ENCODE measurements around the gene KMT2D.
"Not testable (repeated sequence)": the region's sequence is repeated elsewhere in the genome, so short reads cannot be mapped to it uniquely, and the experiment has no call there.

The KMT2D gene

DNA sequence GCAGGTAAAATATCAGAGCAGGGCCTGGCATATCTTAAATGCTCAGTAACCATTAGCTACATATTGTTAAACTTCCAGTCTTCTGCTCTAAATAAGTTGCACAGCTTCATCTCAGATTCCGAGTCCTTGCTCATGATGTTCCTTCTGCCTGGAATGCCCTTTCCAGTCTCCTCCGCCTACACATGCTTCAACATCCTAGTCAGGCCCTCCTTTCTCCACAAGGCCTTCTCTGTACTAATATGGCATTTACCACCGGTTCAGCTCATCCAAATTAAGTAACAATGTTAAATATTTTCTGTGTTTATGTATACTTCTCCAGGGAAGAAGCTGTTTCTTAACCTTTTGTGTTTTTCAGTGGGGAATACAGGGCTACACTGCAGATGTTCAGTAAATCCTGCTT, 25.5 kb upstream of the KMT2D start:
- no peak for DNase-seq

DNA sequence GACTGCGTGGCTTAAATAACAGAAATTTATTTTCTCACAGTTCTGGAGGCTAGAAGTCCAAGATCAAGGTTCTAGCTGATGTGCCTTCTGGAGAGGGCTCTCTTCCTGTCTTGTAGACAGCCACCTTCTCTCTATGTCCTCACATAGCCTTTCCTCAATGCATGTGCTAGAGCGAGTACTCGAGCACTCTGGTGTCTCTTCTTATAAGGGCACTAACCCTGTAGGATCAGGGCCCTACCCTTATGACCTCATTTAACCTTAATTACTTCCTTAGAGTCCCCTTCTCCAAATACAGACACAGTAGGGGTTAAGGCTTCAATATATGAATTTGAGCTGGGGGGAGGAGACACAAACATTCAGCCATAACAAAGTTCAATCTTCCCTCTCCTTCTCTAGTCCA, 23.8 kb upstream of the KMT2D start:
- DNase-seq, result no peak

DNA sequence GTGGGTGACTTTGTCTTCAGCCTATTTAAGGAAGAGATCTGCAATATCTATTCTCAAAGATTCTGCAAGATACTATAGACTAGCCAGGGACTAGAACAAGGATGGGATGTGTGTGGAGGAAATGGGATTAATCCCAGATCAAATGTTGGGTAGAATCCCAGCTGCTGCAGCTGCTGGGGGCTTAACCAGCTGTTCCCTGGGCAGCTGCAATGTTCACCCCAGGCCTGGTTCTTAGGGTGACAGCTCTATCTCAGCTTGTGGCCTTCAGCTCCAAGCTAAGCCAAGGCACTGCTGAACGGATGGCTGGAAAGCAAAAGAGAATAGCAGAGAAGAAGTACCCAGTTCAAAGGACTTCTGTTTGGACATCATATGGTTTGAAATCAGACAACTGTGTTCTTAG, 19.2 kb upstream of the KMT2D start:
- no peak for DNase-seq

DNA sequence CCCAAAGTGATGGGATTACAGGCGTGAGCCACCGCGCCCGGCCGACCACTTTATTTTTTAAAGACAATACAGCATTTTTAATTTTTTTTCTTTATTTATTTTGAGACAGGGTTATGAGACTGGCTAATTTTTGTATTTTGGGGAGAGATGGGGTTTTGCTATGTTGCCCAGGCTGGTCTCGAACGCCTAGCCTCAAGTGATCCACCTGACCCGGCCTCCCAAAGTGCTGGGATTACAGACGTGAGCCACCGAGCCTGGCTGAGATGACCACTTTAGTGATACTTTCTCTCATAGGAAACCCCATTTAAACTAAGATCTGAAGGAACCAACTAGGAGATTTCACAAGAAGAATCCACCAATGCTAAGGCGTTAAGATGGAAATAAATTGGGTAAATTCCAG, 10.4 kb upstream of the KMT2D start:
- DNase-seq, result no peak

DNA sequence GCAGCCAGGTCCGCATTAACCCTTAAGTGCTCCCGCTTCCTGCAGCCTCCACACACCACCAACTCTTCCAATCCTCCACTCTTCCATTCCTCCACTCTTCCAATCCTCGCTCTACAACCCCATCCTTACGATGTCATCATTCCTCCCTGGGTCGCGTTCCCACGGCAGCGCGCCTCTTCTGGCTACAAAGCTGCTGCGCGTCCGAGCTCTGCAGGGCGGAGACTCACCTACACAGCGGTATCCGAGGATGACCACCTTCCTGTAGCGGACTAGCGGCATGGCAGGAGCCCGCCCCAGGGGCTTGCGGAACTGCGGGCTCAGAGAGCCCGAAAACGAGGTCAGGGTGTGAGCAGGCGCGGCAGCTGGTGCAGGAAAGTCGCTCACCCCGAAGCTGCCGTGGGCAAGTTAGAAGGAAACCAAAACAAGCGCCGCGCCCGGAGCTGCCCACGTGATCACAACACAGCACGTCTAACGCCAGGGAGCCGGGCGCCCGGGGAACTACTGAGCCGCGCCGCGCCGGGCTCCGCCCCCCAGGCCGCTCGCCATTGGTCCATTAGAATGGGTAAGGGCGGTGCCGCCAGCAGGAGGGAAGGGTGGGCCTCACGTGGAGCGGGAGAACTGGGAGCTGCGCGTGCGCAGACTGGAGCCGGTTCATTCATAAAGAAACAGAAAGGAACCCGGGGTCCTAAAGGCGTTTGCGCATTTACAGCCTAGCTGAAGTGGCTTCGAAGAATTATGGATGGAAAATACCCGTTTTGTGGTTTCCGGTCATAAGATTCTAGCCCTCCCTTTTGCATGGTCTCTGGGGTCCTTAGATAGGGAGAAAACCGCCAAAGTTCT, 9.1 kb upstream of the KMT2D start, which contains the start of gene RHEBL1:
Gene RHEBL1 (minus strand): TSS at position 473 of the 840 bp plus-strand sequence. CDS start 194 bp downstream, at position 279.
- DNase-seq, result peak; percentile 93

DNA sequence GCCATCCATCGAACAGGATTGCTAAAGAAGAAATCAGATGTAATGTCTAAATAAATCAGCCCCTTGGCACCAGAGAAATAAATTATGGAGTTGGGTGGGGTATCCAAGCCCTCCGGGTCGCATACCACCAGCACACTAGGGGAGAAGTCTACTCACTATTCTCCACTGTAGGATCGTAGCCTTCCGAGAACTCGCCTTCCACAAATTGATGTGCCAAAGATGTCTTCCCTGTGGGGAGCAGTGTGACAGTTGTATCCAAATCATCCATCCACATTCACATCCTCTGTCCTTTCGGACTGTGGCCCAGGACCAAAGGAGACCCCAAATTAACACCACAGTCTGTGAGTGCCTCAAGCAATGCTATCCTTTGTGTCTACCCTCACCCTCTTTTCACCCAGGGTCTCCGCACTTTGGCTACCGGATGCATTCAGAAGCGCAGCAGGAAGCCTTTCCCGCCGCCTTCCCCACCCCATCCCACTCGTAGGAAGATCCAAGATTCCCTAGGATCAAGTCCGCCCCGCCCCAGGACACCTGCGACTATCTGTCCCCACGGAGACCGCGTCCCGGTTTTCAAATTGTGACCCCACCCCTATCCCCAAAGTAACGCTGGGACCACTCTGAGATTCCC, 8.4 kb upstream of the KMT2D start:
- DNase-seq, result no peak

DNA sequence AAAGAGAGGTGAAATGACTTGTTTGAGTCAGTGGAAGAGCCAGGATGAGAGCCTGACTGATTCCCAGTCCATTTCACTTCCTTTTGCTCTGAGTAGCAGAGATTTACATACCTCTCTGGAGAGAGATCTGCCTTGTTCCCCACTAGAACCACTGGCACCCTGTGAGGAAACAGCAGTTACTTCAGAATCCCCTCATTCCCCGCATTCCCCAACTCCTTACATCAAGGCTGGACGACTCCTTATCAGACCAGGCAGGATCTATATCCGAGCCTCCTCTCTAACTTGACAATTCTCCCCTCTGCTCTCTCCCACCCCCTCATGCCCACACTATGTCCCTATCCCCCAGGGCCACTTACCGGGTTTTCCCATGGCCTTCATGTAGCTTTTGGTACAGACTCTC, 5.5 kb upstream of the KMT2D start:
- no peak for DNase-seq

DNA sequence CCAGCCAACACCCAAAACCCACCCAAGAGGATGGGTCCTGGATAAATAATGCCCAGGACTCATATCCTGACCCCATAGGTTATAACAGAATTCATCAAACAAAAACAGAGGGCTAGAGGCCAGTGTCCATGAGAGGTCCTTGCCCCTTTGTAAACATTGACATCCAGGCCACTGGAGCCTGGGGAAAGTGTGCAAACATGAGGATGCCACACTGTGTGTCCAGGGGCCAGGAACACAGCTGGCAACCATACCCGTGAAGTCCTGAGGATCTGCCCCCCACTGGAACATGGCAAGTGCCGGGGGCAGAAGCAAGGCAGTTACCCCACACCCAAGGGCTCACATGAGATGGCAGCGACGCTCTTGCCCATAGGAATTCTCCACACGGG, 4.2 kb upstream of the KMT2D start:
- no peak for DNase-seq

DNA sequence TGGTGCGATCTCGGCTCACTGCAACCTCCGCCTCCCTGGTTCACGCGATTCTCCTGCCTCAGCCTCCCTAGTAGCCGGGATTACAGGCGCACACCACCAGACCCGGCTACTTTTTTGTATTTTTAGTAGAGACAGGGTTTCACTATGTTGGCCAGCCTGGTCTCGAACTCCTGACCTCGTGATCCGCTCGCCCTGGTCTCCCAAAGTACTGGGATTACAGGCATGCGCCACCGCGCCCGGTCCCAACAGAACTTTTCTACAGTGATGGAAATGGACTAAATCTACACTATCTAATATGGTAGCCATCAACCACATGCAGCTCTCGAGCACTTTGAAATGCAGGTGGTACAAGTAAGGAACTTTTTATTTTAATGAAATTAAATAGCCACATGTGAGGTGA, 1.3 kb upstream of the KMT2D start:
- DNase-seq, result not testable (repeated sequence)

DNA sequence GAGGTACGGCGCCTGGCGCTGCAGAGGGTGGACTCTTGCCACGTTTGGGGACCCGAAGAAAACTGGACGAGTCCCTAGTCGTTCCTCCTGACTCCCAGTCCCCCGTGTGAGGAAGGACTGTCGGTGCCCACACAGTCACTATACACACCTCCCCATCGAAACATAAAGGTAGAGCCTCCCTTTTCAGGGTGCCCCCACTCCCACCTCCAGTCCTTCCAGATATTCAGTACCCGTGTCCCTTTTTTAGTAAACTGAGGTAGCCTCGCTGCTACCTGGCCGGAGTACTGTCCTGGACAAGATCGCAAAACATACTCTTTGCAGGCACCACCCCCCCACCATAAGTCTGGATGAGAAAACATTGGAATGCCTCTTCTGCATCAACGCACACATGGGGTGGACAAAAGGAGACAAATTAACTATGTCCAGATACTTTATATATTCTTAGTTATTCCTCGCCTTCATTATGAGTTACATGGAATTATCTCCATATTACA, 610 bp upstream of the KMT2D start:
- no peak for DNase-seq

DNA sequence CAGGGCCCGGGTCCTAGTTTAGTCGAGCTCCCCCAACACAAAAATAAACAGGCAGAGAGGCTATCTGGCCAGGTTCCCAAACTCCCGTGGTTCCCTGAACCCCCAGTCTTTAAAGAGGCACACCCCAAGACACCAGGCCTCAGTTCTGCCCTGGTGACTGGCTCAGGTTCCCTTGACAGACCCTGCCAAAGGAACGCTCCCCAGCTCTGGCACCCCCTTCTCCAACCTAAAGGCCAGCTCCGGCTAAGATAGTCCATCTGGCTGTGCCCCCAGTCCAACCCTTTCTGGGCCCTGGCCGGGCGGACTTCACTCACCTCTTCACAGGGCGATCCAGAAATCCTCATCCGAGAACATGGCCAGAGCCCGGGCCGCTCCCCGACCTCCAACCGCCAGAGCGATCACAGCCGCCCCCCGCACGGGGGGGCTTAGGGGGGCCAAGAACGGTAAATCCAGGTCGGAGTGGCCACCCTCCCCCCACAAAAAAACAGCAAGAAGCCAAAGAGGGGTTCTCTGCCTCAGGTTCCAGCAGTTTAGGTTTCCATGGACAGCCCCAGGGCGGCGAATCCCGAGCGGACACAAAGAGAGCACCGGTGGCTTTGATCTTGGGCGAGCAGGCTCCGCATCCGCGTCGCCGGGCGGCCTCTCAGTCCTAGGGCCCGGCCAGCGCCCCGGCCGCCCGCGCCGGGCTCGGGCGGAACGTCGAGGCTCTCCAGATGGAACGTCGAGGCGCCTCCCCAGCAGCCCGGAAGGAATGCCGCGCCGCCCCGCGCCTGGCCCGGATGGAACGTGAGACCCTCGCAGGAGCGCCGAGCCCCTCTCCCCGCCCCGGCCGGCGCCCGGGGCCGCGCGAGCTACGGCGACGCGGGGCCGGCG, 1.1 kb downstream of the KMT2D start:
- DNase-seq, result no peak

DNA sequence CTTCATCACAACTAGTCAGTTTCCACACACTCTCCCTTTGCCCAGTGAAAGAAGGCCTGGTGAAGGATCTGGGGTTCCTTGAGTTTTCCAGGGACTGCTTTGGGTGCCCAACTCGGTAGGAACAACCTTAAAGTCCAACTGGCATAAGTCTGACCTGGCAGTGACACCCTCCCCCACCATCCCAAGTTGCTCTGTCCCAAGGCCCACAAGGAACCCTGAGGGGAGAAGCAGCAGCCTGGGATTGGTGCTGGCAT, 1.6 kb downstream of the KMT2D start:
- no peak for DNase-seq

DNA sequence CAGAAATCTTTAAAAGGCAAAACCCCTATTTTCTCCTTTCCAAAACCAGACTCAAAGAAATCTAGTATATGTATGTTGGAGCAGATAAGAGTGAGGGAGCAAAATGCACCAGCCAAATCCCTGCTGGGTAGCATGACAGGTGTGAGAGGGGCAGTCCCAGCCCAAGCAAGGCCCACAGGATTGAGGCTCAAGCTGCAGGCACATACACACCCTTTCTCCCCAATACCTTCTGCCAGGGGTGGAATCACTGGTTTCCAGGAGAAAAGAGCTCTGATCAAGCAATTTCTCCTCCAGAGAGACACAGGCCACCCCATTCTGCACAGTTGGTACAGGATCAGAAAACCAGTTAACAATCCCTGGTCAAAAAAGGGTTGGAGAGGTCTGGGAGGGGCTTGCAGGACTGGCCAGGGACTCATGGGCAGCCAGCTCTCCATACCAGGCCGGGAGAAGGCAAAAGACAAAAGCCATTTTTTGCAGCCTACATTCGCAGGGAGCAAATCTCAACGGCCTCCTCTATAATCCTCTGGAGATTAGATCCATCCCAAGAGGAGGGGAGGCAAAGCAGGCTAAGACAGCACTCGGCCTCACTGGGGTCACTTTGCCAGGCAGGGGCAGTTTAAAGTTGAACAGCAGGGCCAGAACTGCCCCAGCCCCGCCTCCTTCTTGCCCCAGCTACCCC, 2.1 kb downstream of the KMT2D start:
- DNase-seq, result no peak

DNA sequence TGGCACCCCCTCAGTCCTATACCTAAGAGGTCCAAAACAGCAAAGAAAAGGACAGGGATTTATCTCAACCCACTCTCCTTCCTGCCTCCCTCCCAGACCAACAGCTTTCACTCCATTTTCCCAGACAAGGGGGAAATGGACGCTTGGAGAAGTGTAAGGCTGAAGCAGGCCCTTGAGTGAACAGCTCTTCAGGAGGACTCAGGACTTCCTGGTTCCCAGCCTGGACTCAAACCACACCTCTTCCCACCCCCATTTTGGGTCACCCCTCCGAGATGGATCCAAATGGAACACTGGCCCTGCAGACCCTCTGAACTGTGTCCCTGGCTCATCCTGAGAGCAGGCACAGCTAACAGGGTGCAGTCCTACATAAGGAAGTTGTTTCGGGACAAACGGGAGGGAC, 2.7 kb downstream of the KMT2D start:
- no peak for DNase-seq

DNA sequence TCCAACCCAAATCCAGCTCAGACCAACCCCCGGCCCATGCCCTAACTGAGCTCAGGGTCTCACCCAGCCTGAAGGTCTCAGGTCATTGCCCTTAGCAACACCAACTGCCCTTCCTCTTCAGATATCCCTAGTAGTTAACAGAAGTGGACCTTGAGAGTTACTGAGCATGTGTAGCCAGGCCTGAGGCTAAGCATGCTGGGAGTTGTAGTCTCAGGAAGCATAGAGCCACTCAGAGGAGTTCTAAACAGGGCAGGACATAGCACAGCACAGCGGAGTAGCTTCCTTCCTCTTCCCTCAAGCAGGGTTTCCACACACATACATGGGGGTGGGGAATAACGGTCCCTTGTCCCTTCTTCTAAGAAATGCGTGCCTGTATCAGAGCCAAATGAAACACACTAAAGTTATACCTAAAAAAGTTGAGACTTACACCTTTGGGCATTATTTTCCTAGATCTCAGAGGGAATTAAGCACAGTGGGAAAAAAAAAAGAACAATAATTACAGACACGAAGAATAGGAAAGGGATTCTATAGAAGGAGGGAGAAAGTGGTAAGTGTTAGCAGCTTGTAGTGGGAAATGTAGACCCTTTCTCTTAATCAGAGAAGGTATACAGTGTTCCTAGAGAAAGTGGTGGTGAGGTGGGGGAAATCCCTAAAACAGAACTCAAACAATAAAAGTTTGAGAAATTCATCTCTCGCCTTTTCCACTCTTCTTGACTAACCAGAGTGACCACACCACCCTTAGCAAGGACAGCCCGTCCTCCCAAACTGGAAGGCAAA, 4.4 kb downstream of the KMT2D start:
- DNase-seq, result peak; percentile 69

DNA sequence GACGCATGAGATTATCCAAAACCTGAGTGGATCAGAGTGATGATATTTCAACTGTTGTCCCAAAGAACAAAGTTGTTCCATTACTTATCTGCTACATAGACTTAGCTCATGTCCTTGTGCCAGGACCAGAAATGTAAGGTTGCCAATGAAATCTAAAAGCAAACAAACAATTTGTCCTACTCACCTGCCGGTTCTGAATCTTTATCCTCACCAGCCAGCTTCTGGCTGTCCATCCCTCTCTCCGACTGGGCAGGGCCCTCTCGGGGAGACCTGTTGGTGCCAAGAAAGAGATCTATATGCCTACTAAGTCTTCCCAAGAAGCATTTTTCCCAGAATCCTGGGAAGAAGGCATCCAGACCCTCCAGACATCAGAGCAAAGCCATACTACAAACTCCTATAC, 5.5 kb downstream of the KMT2D start:
- DNase-seq, result no peak

DNA sequence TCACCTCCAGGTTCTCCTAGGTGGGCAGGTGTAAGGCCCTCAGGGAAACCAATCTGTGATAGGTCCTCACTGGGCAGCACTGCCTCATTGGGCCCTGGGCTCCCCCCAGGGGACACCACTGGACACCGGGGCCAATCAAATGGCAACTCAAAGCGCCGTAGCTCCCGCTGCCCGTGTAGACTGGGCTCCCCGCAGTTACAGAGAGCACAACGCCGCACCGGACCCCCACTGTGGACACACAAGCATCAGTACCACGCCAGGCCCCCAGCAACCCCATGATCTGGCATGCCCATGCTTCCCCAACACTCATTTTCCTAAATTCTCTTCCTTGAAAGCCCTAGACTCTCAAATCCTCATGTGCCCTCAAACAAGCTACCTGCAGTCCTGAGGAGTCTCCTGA, 6.1 kb downstream of the KMT2D start:
- DNase-seq, result no peak

DNA sequence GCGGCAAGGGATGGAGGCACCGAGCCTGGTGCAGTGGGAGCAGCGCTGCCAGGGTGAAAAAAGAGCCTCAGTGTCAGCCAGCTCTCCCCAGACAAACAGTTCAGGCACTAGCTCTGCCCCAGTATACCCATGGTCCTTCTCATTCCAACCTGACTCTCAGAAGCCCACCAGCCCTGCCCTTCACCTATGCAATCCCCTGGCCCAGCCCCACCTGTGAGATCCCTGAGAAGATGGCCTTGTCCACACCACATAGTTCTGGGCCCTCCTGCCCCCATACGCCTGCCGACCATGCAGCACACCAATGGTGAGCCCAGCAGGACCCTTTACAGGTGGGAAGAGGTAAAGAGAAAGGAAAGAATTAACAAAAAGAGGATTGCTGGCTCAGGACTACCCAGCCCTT, 6.5 kb downstream of the KMT2D start:
- no peak for DNase-seq

DNA sequence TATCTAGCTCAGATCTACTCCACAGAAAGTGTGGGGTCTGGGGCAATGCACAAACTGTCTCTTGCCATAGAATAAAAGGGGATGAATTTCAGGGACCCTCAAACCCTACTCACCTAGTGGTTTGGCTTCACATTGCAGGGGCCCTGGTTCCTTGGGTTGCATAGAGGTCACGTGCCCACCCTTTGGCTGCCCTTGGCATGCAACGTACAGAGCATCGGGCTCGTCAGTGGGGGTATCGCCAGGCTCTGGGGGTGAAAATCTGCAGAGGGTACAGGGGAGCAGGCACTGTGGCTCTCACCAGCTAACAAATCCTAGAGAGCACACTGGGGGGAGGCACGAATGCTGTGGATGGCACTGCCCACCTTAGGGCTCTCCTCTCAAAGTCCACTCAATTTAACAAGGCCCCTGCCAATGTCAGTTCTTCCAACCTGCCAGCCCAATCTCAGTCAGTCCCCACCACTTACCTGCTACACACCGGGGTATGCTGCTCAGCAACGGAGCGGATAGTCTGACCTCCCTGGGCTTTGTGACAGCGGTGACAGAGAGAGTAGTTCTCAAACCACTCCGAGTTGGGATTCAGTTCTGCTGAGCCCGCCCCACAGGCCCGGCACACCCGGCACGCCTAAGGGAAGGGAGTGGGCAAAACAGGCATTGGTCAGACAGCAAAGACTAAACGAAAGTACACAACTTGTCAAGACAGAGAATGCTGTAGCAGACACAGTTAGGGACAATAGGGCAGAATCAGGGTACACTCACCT, 8.0 kb downstream of the KMT2D start:
- no peak for DNase-seq

DNA sequence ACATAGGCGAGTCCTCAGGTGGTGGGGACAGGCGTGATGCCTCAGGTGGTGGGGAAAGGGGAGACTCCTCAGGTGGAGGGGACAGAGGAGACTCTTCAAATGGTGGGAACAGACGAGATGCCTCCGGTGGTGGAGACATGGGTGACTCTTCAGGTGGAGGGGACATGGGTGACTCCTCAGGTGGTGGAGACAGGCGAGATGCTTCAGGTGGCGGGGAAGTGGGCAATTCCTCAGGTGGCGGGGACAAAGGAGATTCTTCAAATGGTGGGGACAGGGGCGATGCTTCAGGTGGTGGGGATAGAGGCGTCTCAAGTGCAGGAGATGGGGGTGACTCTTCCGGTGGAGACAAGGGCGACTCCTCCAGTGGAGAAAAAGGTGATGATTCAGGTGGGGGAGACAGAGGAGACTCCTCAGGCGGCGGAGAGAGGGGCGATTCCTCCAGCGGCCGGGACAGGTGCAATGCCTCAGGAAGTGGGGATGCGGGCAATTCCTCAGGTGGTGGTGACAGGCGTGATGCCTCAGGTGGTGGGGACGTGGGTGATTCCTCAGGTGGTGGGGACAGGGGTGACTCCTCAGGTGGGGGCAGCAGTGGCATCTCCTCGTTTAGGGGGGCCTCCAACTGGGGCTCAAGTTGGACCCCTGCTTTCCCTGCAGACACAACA, 8.7 kb downstream of the KMT2D start:
- DNase-seq, result no peak

DNA sequence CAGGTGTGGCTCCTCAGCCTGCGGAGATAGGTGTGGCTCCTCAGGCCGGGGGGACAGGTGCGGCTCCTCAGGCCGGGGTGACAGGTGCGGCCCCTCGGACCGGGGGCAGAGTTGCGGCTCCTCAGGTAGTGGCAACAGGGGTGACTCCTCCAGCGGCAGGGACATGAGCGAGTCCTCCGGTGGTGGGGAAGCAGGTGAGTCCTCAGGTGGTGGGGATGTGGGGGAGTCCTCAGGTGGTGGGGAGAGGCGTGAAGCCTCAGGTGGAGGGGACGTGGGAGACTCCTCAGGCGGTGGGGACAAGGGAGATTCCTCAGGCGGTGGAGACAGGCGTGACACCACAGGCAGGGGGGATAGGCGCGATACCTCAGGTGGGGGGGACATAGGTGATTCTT, 9.2 kb downstream of the KMT2D start:
- DNase-seq, result no peak

Data from KG1 (cell line).